Brain microvascular endothelial cell (primary cell): ENCODE measurements around the gene ALKBH3.

Experiments used
- DNase-seq: peaks from one replicate; pipeline ENCODE4 v3.0.0-alpha.2; 2020
- H3K27ac ChIP-seq: fragments of 250-450 bp; sonication (Bioruptor Pico); 2 replicates; pipeline ENCODE4 v1.5.1; 2020; ENCODE audit warnings: mild to moderate bottlenecking, moderate library complexity
- H3K27me3 ChIP-seq: fragments of 250-450 bp; sonication (Bioruptor Pico); replicated peaks from 2 replicates; pipeline ENCODE4 v1.5.1; 2020; ENCODE audit warnings: mild to moderate bottlenecking
- H3K36me3 ChIP-seq: fragments of 250-450 bp; sonication (Bioruptor Pico); replicated peaks from 2 replicates; pipeline ENCODE4 v1.5.1; 2020; ENCODE audit warnings: mild to moderate bottlenecking
- H3K4me3 ChIP-seq: 2 replicates; pipeline ENCODE4 v1.5.1; 2011; ENCODE audit warnings: low read depth, mild to moderate bottlenecking, control low read depth, low read length, moderate library complexity
- CTCF ChIP-seq: IDR thresholded peaks from 2 replicates; pipeline ENCODE4 v1.5.1; 2011; ENCODE audit warnings: low read depth, mild to moderate bottlenecking, moderate library complexity, low read length, control low read depth, inconsistent platforms; ENCODE audit errors: missing control alignments
- in situ Hi-C: cut with HindIII; loops from 2 replicates; pipeline ENCODE4 v1.10.0; 2017; ENCODE audit warnings: low sequenced_read_pairs, low pct_ligation_motif_present

ALKBH3 gene

GRCh38 chr11:43944761-43945311, 64.2 kb downstream of the ALKBH3 start:
- H3K27ac ChIP-seq = no peak overlapping the region
- peak; percentile 61 for DNase-seq
- H3K27me3 ChIP-seq = peaks cover 2% of the 10 kb centered on the region
- in situ Hi-C loops = no loop called here
- no peaks in the 10 kb centered on the region for H3K36me3 ChIP-seq
- H3K4me3 ChIP-seq = peak overlapping the region; percentile 64
- peak; percentile 89 for TF ChIP-seq CTCF

- H3K27me3 ChIP-seq = peaks cover 2% of the 10 kb centered on the region
- TF ChIP-seq CTCF = peak; percentile 69
- H3K36me3 ChIP-seq = no peaks in the 10 kb centered on the region
- no peak for DNase-seq
- no peak overlapping the region for H3K4me3 ChIP-seq
- in situ Hi-C loops = no loop called here
- H3K27ac ChIP-seq = no peak overlapping the region
Measured at GRCh38 chr11:43947003-43947500, 66.4 kb downstream of the ALKBH3 start.

GRCh38 chr11:43947815-43948214, 67.2 kb downstream of the ALKBH3 start:
- in situ Hi-C loops = no loop called here
- TF ChIP-seq CTCF = no peak
- Histone ChIP-seq H3K27me3 (peaks cover 2% of the 10 kb centered on the region), H3K4me3 (no peak overlapping the region), H3K27ac (no peak overlapping the region), H3K36me3 (no peaks in the 10 kb centered on the region)
- no peak for DNase-seq

- H3K27me3 ChIP-seq = peaks cover 2% of the 10 kb centered on the region
- no peak for TF ChIP-seq CTCF
- in situ Hi-C loops = no loop called here
- H3K27ac ChIP-seq = no peak overlapping the region
- H3K36me3 ChIP-seq = no peaks in the 10 kb centered on the region
- no peak overlapping the region for H3K4me3 ChIP-seq
- no peak for DNase-seq
Measured at GRCh38 chr11:43948341-43949225, 68.0 kb downstream of the ALKBH3 start.

- no peak for DNase-seq
- Histone ChIP-seq H3K4me3 (no peak overlapping the region), H3K27me3 (no peaks in the 10 kb centered on the region), H3K27ac (no peak overlapping the region), H3K36me3 (no peaks in the 10 kb centered on the region)
- in situ Hi-C loops = no loop called here
- TF ChIP-seq CTCF = no peak
Measured at GRCh38 chr11:43950311-43950855, 69.8 kb downstream of the ALKBH3 start.
